Fibroblast of lung (primary cell): ENCODE results near the gene ID3. TPM values are rescaled to one million over a fixed set of nuclear protein-coding genes. Genes with fewer than 3 reads are reported as not detected.

Experiments used
- DNase-seq, 2 donors: peaks; one replicate each; pipeline versions ENCODE4 v3.0.0 to v3.0.0-alpha.2; 2010; ENCODE audit warnings: low read depth in 2 of 2
- H2AFZ ChIP-seq: 2 replicates; pipeline ENCODE4 v1.5.1; 2012; ENCODE audit warnings: low read length, control low read depth, inconsistent platforms
- H3K27ac ChIP-seq: 2 replicates; pipeline ENCODE4 v1.5.1; 2011; ENCODE audit warnings: low read length, control low read depth; ENCODE audit not compliant: insufficient read depth
- H3K27me3 ChIP-seq: 2 replicates; pipeline ENCODE4 v1.5.1; 2011; ENCODE audit warnings: mild to moderate bottlenecking, low read length; ENCODE audit not compliant: control insufficient read depth, insufficient read depth
- H3K36me3 ChIP-seq: 2 replicates; pipeline ENCODE4 v1.5.1; 2011; ENCODE audit warnings: low read length; ENCODE audit not compliant: control insufficient read depth, insufficient read depth
- H3K4me1 ChIP-seq: 2 replicates; pipeline ENCODE4 v1.5.1; 2011; ENCODE audit warnings: low read length; ENCODE audit not compliant: control insufficient read depth, insufficient read depth; ENCODE audit errors: extremely low read depth
- H3K4me2 ChIP-seq: 2 replicates; pipeline ENCODE4 v1.5.1; 2011; ENCODE audit warnings: low read length, control low read depth; ENCODE audit not compliant: insufficient read depth; ENCODE audit errors: extremely low read depth
- H3K4me3 ChIP-seq, 4 experiments: fragments of 200-600 bp in 1 of 4; sonication (generic) in 1 of 4; replicated peaks in 1 of 4; 2 replicates each; pipeline ENCODE4 v1.5.1; 2011 to 2016; ENCODE audit warnings: low read length in 4 of 4, low read depth in 3 of 4, mild to moderate bottlenecking in 3 of 4, control low read depth in 2 of 4, inconsistent platforms in 1 of 4, mixed read lengths in 1 of 4; ENCODE audit not compliant: insufficient read depth in 1 of 4; ENCODE audit errors: control extremely low read depth in 1 of 4
- H3K79me2 ChIP-seq: 2 replicates; pipeline ENCODE4 v1.5.1; 2012; ENCODE audit warnings: mild to moderate bottlenecking, low read length, inconsistent platforms; ENCODE audit not compliant: control insufficient read depth, insufficient read depth
- H3K9ac ChIP-seq: 2 replicates; pipeline ENCODE4 v1.5.1; 2011; ENCODE audit warnings: mild to moderate bottlenecking, low read length, control low read depth; ENCODE audit not compliant: insufficient read depth
- H3K9me3 ChIP-seq: 2 replicates; pipeline ENCODE4 v1.5.1; 2012; ENCODE audit warnings: low read depth, low read length; ENCODE audit not compliant: control insufficient read depth, insufficient read depth
- H4K20me1 ChIP-seq: 2 replicates; pipeline ENCODE4 v1.5.1; 2011; ENCODE audit warnings: low read length; ENCODE audit not compliant: control insufficient read depth, insufficient read depth; ENCODE audit errors: extremely low read depth
- EZH2 ChIP-seq: IDR thresholded peaks from 2 replicates; pipeline ENCODE4 v1.5.1; 2012; ENCODE audit warnings: low read length, control low read depth, mild to moderate bottlenecking; ENCODE audit errors: missing control alignments
- polyA plus RNA-seq, 2 donors: library from polyadenylated mRNA; depleted of rRNA in 1 of 2; stranded (reverse) in 1 of 2; unstranded in 1 of 2; fragments of >200 nt; gene quantifications; 2 replicates each; pipeline ENCODE4 v1.2.1, GENCODE V29; 2011 to 2012; ENCODE audit warnings: missing spikeins in 1 of 2
- total RNA-seq: library from RNA; depleted of rRNA; stranded (reverse); fragments of >200 nt; gene quantifications from 2 replicates; pipeline ENCODE4 v1.2.1, GENCODE V29; 2014
- TF ChIP-seq, protein P1 (sequence below), 2 donors: IDR thresholded peaks in 1 of 2; conservative IDR thresholded peaks in 1 of 2; 1 replicate in 1 of 2; 2 replicates in 1 of 2; pipeline ENCODE4 v1.5.1; 2011 to 2012; ENCODE audit warnings: low read length in 2 of 2, control low read depth in 1 of 2, inconsistent platforms in 1 of 2, low read depth in 1 of 2, mild to moderate bottlenecking in 1 of 2

Gene ID3
- total and polyA plus RNA-seq, 2 donors (not counting 1 experiment from before 2014, with no cell fraction given), result 9.9 to 23.0 TPM

DNA sequence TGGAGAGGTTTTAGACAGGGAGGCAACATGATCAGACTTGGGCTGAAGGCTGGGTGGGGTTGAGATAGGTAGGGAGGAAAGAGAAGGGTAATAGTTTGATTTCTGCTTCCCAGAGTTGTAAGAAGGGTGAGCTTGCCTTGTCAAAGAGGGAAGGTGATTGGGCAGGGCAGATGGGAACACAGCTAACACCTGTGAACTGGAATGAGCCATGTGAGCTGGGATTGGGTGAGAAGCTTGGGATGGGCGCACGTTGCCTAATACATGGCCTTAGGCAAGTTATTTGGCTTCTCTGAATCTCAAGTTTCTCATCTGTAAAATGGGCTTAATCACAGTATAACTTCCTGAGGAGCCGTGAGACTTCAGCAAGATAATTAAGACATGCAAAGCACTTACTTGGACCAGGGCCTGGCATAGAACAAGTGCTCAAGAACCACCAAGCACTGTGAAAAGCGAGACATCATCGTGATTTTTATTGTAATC, 33.8 kb upstream of the ID3 start:
- H2AFZ ChIP-seq, result no peak overlapping the region
- DNase-seq, result no peak
- H3K27ac ChIP-seq, result no peak overlapping the region
- H3K9me3 ChIP-seq, result no peaks in the 10 kb centered on the region
- no peaks in the 10 kb centered on the region for H3K79me2 ChIP-seq
- no peaks in the 10 kb centered on the region for H3K36me3 ChIP-seq
- no peak overlapping the region for H3K4me2 ChIP-seq
- H3K4me1 ChIP-seq, result no peaks in the 10 kb centered on the region
- H3K4me3 ChIP-seq, result no peak overlapping the region
- H3K9ac ChIP-seq, result no peak overlapping the region
- H3K27me3 ChIP-seq, result no peaks in the 10 kb centered on the region
- H4K20me1 ChIP-seq, result no peaks in the 10 kb centered on the region
- no peak for TF ChIP-seq EZH2
- TF ChIP-seq, protein P1, sequence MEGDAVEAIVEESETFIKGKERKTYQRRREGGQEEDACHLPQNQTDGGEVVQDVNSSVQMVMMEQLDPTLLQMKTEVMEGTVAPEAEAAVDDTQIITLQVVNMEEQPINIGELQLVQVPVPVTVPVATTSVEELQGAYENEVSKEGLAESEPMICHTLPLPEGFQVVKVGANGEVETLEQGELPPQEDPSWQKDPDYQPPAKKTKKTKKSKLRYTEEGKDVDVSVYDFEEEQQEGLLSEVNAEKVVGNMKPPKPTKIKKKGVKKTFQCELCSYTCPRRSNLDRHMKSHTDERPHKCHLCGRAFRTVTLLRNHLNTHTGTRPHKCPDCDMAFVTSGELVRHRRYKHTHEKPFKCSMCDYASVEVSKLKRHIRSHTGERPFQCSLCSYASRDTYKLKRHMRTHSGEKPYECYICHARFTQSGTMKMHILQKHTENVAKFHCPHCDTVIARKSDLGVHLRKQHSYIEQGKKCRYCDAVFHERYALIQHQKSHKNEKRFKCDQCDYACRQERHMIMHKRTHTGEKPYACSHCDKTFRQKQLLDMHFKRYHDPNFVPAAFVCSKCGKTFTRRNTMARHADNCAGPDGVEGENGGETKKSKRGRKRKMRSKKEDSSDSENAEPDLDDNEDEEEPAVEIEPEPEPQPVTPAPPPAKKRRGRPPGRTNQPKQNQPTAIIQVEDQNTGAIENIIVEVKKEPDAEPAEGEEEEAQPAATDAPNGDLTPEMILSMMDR (conservative IDR thresholded peaks at IDR 0.05 in 1 of 2, IDR thresholded peaks at IDR 0.05 in 1 of 2; ENCODE audit: low read depth in 1 of 2, low read length in 2 of 2), result no peak

DNA sequence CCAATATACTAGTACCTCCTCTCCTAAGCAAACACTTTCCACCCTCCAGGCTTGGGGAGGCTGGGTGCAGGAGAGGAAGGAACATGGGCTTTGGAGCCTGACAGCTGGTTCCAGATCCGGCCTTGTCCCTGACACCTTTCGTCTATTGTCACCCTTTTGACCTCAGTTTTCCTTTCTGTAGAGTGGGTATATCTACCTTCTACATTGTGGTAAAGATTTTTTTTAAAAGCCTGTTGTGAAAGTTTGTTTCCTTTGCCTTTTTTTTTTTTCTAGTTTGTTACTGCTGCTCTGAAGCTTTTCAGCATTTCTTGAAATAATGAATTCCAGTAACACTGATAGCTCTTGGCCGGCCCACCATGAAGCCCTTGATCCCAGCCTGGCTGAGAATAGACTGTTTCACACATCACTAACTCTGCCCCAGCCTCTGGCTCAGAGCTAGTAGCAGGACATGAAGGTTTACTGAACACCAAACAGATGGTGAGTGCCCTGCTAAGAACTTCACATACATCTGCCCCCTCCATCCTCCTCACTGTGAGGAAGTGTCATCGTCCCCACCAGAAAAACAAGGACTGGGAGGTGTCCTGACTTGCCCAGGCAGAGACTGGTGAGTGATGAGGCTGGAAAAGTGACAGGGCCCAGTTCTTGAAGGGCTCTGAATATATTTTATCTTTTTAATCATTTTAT, 33.0 kb upstream of the ID3 start:
- H3K79me2 ChIP-seq, result no peaks in the 10 kb centered on the region
- no peak overlapping the region for H3K4me3 ChIP-seq
- H3K4me1 ChIP-seq, result no peaks in the 10 kb centered on the region
- H3K27ac ChIP-seq, result no peak overlapping the region
- H3K9ac ChIP-seq, result no peak overlapping the region
- no peaks in the 10 kb centered on the region for H3K36me3 ChIP-seq
- no peak overlapping the region for H3K4me2 ChIP-seq
- no peak overlapping the region for H2AFZ ChIP-seq
- no peaks in the 10 kb centered on the region for H4K20me1 ChIP-seq
- H3K27me3 ChIP-seq, result no peaks in the 10 kb centered on the region
- TF ChIP-seq, protein P1 (conservative IDR thresholded peaks at IDR 0.05 in 1 of 2, IDR thresholded peaks at IDR 0.05 in 1 of 2; ENCODE audit: low read depth in 1 of 2, low read length in 2 of 2), result no peak
- TF ChIP-seq EZH2, result no peak
- DNase-seq, result no peak
- no peaks in the 10 kb centered on the region for H3K9me3 ChIP-seq

DNA sequence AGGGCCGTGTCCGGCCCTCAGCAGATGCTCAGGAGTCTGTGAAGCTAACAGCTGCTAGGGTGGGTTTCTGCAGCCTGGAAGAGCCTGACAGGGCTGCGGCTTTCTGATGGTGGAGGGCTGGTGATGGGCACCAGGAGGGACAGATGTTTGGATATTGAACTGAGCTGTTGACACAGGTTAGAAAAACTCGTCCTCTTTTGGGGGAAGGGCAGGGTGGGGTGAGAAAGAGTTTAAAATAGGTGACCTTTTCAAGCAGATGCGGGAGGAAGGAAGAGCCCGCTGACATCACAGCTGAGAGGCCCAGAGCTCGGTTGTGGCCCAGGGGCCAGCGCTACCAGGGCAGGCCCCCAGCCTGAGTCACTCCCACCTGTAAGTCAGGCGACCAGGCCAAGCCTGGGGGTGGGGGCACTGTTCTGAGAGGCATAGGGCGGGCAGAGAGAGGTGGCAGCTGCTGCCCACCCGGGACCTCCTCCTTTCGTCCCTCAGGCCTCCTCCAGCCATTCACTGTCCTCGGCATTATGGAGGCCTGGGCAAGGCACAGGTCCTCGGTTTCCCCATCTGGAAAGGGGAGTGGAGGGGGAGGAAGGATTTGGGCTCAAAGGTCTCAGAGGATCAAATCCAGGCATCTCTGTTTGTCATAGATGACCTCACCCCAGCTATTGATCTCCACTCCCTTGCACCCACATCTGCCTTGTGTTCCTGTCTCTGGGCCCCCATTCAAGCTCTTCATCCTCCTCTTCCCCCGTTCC, 32.3 kb upstream of the ID3 start:
- Histone ChIP-seq H3K9ac (no peak overlapping the region), H3K27me3 (no peaks in the 10 kb centered on the region), H3K4me3 (no peak overlapping the region), H3K36me3 (no peaks in the 10 kb centered on the region), H2AFZ (no peak overlapping the region), H3K4me1 (no peaks in the 10 kb centered on the region), H3K9me3 (no peaks in the 10 kb centered on the region), H3K4me2 (no peak overlapping the region), H3K79me2 (no peaks in the 10 kb centered on the region), H3K27ac (no peak overlapping the region), H4K20me1 (no peaks in the 10 kb centered on the region)
- TF ChIP-seq EZH2, result no peak
- TF ChIP-seq, protein P1 (conservative IDR thresholded peaks at IDR 0.05 in 1 of 2, IDR thresholded peaks at IDR 0.05 in 1 of 2; ENCODE audit: low read depth in 1 of 2, low read length in 2 of 2), result no peak
- no peak for DNase-seq
